ENCODE results near the gene ELMO2.

ELMO2 gene

GRCh38 chr20:46325789-46326188 lies 80.6 kb downstream of the ELMO2 start (continued):
- TF ChIP-seq, protein P1, sequence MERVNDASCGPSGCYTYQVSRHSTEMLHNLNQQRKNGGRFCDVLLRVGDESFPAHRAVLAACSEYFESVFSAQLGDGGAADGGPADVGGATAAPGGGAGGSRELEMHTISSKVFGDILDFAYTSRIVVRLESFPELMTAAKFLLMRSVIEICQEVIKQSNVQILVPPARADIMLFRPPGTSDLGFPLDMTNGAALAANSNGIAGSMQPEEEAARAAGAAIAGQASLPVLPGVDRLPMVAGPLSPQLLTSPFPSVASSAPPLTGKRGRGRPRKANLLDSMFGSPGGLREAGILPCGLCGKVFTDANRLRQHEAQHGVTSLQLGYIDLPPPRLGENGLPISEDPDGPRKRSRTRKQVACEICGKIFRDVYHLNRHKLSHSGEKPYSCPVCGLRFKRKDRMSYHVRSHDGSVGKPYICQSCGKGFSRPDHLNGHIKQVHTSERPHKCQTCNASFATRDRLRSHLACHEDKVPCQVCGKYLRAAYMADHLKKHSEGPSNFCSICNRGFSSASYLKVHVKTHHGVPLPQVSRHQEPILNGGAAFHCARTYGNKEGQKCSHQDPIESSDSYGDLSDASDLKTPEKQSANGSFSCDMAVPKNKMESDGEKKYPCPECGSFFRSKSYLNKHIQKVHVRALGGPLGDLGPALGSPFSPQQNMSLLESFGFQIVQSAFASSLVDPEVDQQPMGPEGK (CRISPR knock-in tag; IDR thresholded peaks at IDR 0.05; ENCODE audit: borderline replicate concordance) = no peak
- no peak for TF ChIP-seq BACH2 (CRISPR knock-in tag; IDR thresholded peaks at IDR 0.05; ENCODE audit: borderline replicate concordance)
- TF ChIP-seq, protein P2, sequence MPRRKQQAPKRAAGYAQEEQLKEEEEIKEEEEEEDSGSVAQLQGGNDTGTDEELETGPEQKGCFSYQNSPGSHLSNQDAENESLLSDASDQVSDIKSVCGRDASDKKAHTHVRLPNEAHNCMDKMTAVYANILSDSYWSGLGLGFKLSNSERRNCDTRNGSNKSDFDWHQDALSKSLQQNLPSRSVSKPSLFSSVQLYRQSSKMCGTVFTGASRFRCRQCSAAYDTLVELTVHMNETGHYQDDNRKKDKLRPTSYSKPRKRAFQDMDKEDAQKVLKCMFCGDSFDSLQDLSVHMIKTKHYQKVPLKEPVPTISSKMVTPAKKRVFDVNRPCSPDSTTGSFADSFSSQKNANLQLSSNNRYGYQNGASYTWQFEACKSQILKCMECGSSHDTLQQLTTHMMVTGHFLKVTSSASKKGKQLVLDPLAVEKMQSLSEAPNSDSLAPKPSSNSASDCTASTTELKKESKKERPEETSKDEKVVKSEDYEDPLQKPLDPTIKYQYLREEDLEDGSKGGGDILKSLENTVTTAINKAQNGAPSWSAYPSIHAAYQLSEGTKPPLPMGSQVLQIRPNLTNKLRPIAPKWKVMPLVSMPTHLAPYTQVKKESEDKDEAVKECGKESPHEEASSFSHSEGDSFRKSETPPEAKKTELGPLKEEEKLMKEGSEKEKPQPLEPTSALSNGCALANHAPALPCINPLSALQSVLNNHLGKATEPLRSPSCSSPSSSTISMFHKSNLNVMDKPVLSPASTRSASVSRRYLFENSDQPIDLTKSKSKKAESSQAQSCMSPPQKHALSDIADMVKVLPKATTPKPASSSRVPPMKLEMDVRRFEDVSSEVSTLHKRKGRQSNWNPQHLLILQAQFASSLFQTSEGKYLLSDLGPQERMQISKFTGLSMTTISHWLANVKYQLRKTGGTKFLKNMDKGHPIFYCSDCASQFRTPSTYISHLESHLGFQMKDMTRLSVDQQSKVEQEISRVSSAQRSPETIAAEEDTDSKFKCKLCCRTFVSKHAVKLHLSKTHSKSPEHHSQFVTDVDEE (CRISPR knock-in tag; IDR thresholded peaks at IDR 0.05) = no peak
- TF ChIP-seq TOX (CRISPR knock-in tag; IDR thresholded peaks at IDR 0.05; ENCODE audit: borderline replicate concordance) = no peak
- TF ChIP-seq ISL1 (CRISPR knock-in tag; IDR thresholded peaks at IDR 0.05) = no peak

DNA sequence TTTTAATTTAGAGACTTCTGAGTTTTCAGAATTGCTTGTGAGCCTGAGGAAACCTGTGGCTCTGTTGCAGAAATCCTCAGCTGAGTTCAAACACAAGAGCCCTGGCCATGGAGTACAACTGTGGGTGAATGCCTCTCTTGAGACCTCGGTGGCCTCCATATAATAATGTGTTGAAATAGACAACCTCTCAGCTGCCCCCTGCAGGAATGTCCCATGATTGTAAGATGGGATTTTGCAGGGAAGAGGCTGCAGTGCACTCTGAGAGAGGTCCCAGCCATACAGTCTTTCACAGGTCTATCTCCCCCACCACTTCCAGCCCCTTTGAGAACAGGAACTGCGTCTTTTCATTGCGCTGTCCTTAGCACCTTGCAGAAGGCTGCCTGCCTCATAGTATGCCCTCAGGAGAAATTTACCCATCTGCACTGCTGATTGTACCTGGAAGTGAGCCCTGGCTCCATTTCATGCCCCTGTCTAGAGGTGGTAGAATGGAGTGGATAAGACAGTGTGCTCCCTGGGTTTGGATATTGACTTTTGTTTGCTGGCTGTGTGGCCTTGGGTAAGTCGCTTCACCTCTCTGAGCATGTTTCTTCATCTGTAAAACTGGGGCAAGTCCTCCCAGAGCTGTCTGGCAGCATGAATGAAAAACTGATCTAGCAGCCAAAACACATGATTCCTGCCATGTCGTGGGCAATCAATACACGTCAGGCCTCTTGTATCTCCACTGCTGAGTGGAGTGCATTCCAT lies 81.3 kb downstream of the ELMO2 start:
- TF ChIP-seq ARNTL (CRISPR knock-in tag; IDR thresholded peaks at IDR 0.05; ENCODE audit: borderline replicate concordance, low read depth) (no peak), CSRNP3 (CRISPR knock-in tag; IDR thresholded peaks at IDR 0.05) (no peak), ESRRG (CRISPR knock-in tag; IDR thresholded peaks at IDR 0.05) (no peak), ZFP30 (CRISPR knock-in tag; IDR thresholded peaks at IDR 0.05) (no peak), BACH2 (CRISPR knock-in tag; IDR thresholded peaks at IDR 0.05; ENCODE audit: borderline replicate concordance) (no peak), ZNF70 (CRISPR knock-in tag; IDR thresholded peaks at IDR 0.05) (no peak), ISL1 (CRISPR knock-in tag; IDR thresholded peaks at IDR 0.05) (no peak), RARB (CRISPR knock-in tag; IDR thresholded peaks at IDR 0.05) (no peak), PPARA (CRISPR knock-in tag; IDR thresholded peaks at IDR 0.05; ENCODE audit: borderline replicate concordance) (no peak), ZNF8 (CRISPR knock-in tag; IDR thresholded peaks at IDR 0.05) (no peak), TOX (CRISPR knock-in tag; IDR thresholded peaks at IDR 0.05; ENCODE audit: borderline replicate concordance) (no peak), GLIS3 (CRISPR knock-in tag; IDR thresholded peaks at IDR 0.05) (no peak)
- TF ChIP-seq, protein P1 (CRISPR knock-in tag; IDR thresholded peaks at IDR 0.05; ENCODE audit: borderline replicate concordance) = no peak
- peak; percentile 92 for ATAC-seq

DNA sequence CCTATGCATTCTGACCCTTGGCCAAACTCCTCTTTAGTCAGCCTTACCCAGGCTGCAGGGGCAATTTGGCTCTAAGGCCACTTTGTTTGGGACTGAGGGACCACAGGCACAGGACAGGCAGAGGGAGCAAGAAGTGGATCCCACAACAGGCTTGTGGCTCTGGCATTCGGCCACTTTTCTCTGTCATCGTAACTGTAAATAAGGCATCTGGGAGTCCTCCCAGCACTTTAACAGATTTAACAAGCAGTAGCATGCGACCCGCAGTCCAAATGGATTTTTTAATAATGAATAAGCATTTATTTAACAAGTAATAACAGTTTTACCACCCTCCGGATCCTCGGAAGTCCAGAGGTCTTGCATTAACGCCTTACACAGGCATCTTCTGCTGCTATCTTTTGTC lies 82.0 kb downstream of the ELMO2 start:
- no peak for ATAC-seq
- no peak for TF ChIP-seq ARNTL (CRISPR knock-in tag; IDR thresholded peaks at IDR 0.05; ENCODE audit: borderline replicate concordance, low read depth)
- TF ChIP-seq ZNF8 (CRISPR knock-in tag; IDR thresholded peaks at IDR 0.05) = no peak
- TF ChIP-seq ZFP3 (CRISPR knock-in tag; IDR thresholded peaks at IDR 0.05) = no peak
- TF ChIP-seq GLIS3 (CRISPR knock-in tag; IDR thresholded peaks at IDR 0.05) = no peak
- TF ChIP-seq SNAI2 (CRISPR knock-in tag; IDR thresholded peaks at IDR 0.05) = no peak
- no peak for TF ChIP-seq ISL1 (CRISPR knock-in tag; IDR thresholded peaks at IDR 0.05)
- no peak for TF ChIP-seq ZC3H10 (CRISPR knock-in tag; IDR thresholded peaks at IDR 0.05)
- TF ChIP-seq PPARA (CRISPR knock-in tag; IDR thresholded peaks at IDR 0.05; ENCODE audit: borderline replicate concordance) = no peak
- TF ChIP-seq ESRRG (CRISPR knock-in tag; IDR thresholded peaks at IDR 0.05) = no peak
- TF ChIP-seq, protein P1 (CRISPR knock-in tag; IDR thresholded peaks at IDR 0.05; ENCODE audit: borderline replicate concordance) = no peak
- no peak for TF ChIP-seq ZFP30 (CRISPR knock-in tag; IDR thresholded peaks at IDR 0.05)
- TF ChIP-seq CSDC2 (CRISPR knock-in tag; IDR thresholded peaks at IDR 0.05) = no peak

All from SK-N-SH treated with all-trans-retinoic acid at 6 μM for 48 hours (cell line).